GM20000 (cell line): ENCODE data around the gene CELSR3.

ENCODE experiments used
- DNase-seq: peaks from one replicate; pipeline ENCODE4 v3.0.0; 2012; ENCODE audit warnings: low spot score
- CTCF ChIP-seq: IDR thresholded peaks from 2 replicates; pipeline ENCODE4 v1.5.1; 2012; ENCODE audit warnings: mild to moderate bottlenecking, control low read depth; ENCODE audit errors: extremely low read depth, missing control alignments

The CELSR3 gene

GRCh38 chr3:48631516-48632448 lies 30.9 kb downstream of the CELSR3 start:
- no peak for DNase-seq
- TF ChIP-seq CTCF = no peak

- no peak for TF ChIP-seq CTCF
- DNase-seq = no peak
Measured at GRCh38 chr3:48630833-48631232, 31.9 kb downstream of the CELSR3 start.

- TF ChIP-seq CTCF = no peak
- DNase-seq = no peak
Measured at GRCh38 chr3:48630407-48630806, 32.3 kb downstream of the CELSR3 start.

GRCh38 chr3:48629894-48630293 lies 32.8 kb downstream of the CELSR3 start:
- no peak for DNase-seq
- TF ChIP-seq CTCF = no peak

- no peak for TF ChIP-seq CTCF
- no peak for DNase-seq
Measured at GRCh38 chr3:48628277-48629017, 34.2 kb downstream of the CELSR3 start.

- no peak for DNase-seq
- TF ChIP-seq CTCF = no peak
Measured at GRCh38 chr3:48625600-48625999, 37.1 kb downstream of the CELSR3 start.

GRCh38 chr3:48624767-48625166 lies 37.9 kb downstream of the CELSR3 start:
- no peak for TF ChIP-seq CTCF

More at GRCh38 chr3:48624767-48625166, 37.9 kb downstream of the CELSR3 start:
- no peak for DNase-seq
